ENCODE data around the gene GALK2.
"Not testable (repeated sequence)": the region's sequence is repeated elsewhere in the genome, so short reads cannot be mapped to it uniquely, and the experiment has no call there.

Gene GALK2

GRCh38 chr15:49242820-49243219 is 72.8 kb downstream of the GALK2 start:
- H3K4me1 ChIP-seq (ENCODE audit: control insufficient read depth, insufficient read depth, low read length, unreplicated experiment): peaks cover 15% of the 10 kb centered on the region
- no peaks in the 10 kb centered on the region for H3K27me3 ChIP-seq (ENCODE audit: insufficient read depth, low read length)
- no peaks in the 10 kb centered on the region for H3K79me2 ChIP-seq (ENCODE audit: control insufficient read depth, insufficient read depth, low read length, unreplicated experiment)
- peak overlapping the region; percentile 70 for H3K27ac ChIP-seq (ENCODE audit: low read depth, low read length)
- no peak overlapping the region for H2AFZ ChIP-seq (ENCODE audit: low read length, unreplicated experiment)
- no peak overlapping the region; the same call in 1 of the 2 replicates for H3K4me3 ChIP-seq (ENCODE audit: low read depth, low read length)
- peaks cover 36% of the 10 kb centered on the region for H3K36me3 ChIP-seq (ENCODE audit: insufficient read depth, low read length)

- peaks cover 50% of the 10 kb centered on the region for H3K36me3 ChIP-seq (ENCODE audit: insufficient read depth, low read length)
- no peak overlapping the region for H2AFZ ChIP-seq (ENCODE audit: low read length, unreplicated experiment)
- no peak overlapping the region for H3K27ac ChIP-seq (ENCODE audit: low read depth, low read length)
- H3K27me3 ChIP-seq (ENCODE audit: insufficient read depth, low read length): no peaks in the 10 kb centered on the region
- no peaks in the 10 kb centered on the region for H3K79me2 ChIP-seq (ENCODE audit: control insufficient read depth, insufficient read depth, low read length, unreplicated experiment)
- peaks cover 8% of the 10 kb centered on the region for H3K4me1 ChIP-seq (ENCODE audit: control insufficient read depth, insufficient read depth, low read length, unreplicated experiment)
- H3K4me3 ChIP-seq (ENCODE audit: low read depth, low read length): no peak overlapping the region
Measured at GRCh38 chr15:49247556-49248110, 77.6 kb downstream of the GALK2 start.

DNA sequence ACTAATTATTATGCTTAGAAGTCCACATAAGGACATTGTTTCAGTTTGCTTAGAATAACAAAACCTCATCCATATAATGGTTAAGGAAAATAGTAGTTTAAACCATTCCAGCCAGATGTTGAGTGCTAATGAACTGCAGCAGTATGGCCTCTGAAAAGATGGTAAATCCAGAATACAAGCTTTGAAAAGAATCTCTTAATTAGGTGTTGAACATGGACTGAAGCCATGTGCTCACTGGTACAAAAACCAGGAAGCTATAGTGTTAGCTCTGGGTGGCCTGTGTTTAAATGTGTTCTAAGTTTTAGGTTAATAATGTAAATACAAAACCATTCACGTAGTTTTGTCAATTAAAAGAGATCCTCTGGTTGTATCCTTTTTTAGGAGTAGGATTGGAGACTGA is 78.2 kb downstream of the GALK2 start:
- no peaks in the 10 kb centered on the region for H3K27me3 ChIP-seq (ENCODE audit: insufficient read depth, low read length)
- H2AFZ ChIP-seq (ENCODE audit: low read length, unreplicated experiment): no peak overlapping the region
- peaks cover 46% of the 10 kb centered on the region for H3K36me3 ChIP-seq (ENCODE audit: insufficient read depth, low read length)
- H3K27ac ChIP-seq (ENCODE audit: low read depth, low read length): no peak overlapping the region
- peaks cover 1% of the 10 kb centered on the region for H3K4me1 ChIP-seq (ENCODE audit: control insufficient read depth, insufficient read depth, low read length, unreplicated experiment)
- H3K4me3 ChIP-seq (ENCODE audit: low read depth, low read length): no peak overlapping the region
- H3K79me2 ChIP-seq (ENCODE audit: control insufficient read depth, insufficient read depth, low read length, unreplicated experiment): no peaks in the 10 kb centered on the region

DNA sequence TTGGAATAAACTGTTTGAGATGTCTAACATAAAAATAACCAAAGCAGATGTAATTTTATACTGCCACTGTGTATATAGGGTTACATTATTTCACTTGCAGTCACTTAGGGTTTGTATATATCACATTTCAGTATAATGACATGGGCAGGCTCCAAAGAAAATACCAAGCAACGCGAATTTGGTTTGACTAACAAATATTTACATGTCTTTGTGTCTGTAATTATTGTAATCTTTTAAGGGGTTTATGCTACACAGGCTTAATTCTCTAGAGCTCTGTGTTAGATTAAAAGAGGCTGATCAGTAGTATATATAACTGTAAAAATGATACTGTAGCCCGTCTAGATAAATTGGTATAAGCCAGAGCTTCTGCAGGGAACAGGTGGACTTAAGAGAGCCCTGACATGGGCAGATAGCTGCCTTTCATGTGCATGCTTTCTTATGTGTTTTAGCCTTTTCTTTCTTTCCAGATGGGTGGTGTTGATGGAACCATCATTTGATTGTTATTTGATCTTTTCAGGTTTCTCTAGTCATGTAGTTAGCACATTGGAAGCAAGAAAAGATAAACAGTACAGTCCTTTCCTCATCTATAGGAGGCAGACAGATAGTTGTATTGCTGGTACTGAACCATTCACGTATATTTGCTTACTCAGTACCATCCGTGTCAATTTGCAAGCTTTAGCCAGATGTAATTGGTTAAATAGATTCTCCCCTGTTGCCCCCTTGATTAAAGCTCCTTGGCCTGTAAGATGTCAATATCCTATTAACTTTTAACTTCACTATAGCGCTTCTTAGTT is 86.1 kb downstream of the GALK2 start:
- H2AFZ ChIP-seq (ENCODE audit: low read length, unreplicated experiment): no peak overlapping the region
- no peak overlapping the region for H3K27ac ChIP-seq (ENCODE audit: low read depth, low read length)
- no peaks in the 10 kb centered on the region for H3K27me3 ChIP-seq (ENCODE audit: insufficient read depth, low read length)
- H3K36me3 ChIP-seq (ENCODE audit: insufficient read depth, low read length): peaks cover 13% of the 10 kb centered on the region
- no peaks in the 10 kb centered on the region for H3K4me1 ChIP-seq (ENCODE audit: control insufficient read depth, insufficient read depth, low read length, unreplicated experiment)
- no peak overlapping the region for H3K4me3 ChIP-seq (ENCODE audit: low read depth, low read length)
- no peaks in the 10 kb centered on the region for H3K79me2 ChIP-seq (ENCODE audit: control insufficient read depth, insufficient read depth, low read length, unreplicated experiment)

DNA sequence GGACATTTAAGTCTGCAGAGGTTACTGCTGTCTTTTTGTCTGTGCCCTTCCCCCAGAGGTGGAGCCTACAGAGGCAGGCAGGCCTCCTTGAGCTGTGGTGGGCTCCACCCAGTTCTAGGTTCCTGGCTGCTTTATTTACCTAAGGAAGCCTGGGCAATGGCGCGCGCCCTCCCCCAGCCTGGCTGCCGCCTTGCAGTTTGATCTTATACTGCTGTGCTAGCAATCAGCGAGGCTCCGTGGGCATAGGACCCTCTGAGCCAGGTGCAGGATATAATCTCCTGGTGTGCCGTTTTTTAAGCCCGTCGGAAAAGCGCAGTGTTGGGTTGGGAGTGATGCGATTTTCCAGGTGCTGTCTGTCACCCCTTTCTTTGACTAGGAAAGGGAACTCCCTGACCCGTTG is 95.1 kb downstream of the GALK2 start:
- not testable (repeated sequence) for H3K4me3 ChIP-seq (ENCODE audit: low read depth, low read length); H2AFZ ChIP-seq (ENCODE audit: low read length, unreplicated experiment); H3K36me3 ChIP-seq (ENCODE audit: insufficient read depth, low read length); H3K4me1 ChIP-seq (ENCODE audit: control insufficient read depth, insufficient read depth, low read length, unreplicated experiment); H3K79me2 ChIP-seq (ENCODE audit: control insufficient read depth, insufficient read depth, low read length, unreplicated experiment); H3K27me3 ChIP-seq (ENCODE audit: insufficient read depth, low read length); H3K27ac ChIP-seq (ENCODE audit: low read depth, low read length)

- H3K79me2 ChIP-seq (ENCODE audit: control insufficient read depth, insufficient read depth, low read length, unreplicated experiment): no peaks in the 10 kb centered on the region
- H3K4me1 ChIP-seq (ENCODE audit: control insufficient read depth, insufficient read depth, low read length, unreplicated experiment): peaks cover 14% of the 10 kb centered on the region
- H3K27me3 ChIP-seq (ENCODE audit: insufficient read depth, low read length): no peaks in the 10 kb centered on the region
- H2AFZ ChIP-seq (ENCODE audit: low read length, unreplicated experiment): no peak overlapping the region
- H3K36me3 ChIP-seq (ENCODE audit: insufficient read depth, low read length): no peaks in the 10 kb centered on the region
- no peak overlapping the region for H3K4me3 ChIP-seq (ENCODE audit: low read depth, low read length)
- H3K27ac ChIP-seq (ENCODE audit: low read depth, low read length): no peak overlapping the region
Measured at GRCh38 chr15:49265911-49266310, 95.9 kb downstream of the GALK2 start.

- no peaks in the 10 kb centered on the region for H3K36me3 ChIP-seq (ENCODE audit: insufficient read depth, low read length)
- peak overlapping the region; percentile 60 for H3K4me3 ChIP-seq (ENCODE audit: low read depth, low read length)
- H3K27me3 ChIP-seq (ENCODE audit: insufficient read depth, low read length): no peaks in the 10 kb centered on the region
- peak overlapping the region; percentile 67 for H3K27ac ChIP-seq (ENCODE audit: low read depth, low read length)
- H3K79me2 ChIP-seq (ENCODE audit: control insufficient read depth, insufficient read depth, low read length, unreplicated experiment): no peaks in the 10 kb centered on the region
- H2AFZ ChIP-seq (ENCODE audit: low read length, unreplicated experiment): no peak overlapping the region
- H3K4me1 ChIP-seq (ENCODE audit: control insufficient read depth, insufficient read depth, low read length, unreplicated experiment): peaks cover 24% of the 10 kb centered on the region
Measured at GRCh38 chr15:49270541-49271421, 100.7 kb downstream of the GALK2 start.

DNA sequence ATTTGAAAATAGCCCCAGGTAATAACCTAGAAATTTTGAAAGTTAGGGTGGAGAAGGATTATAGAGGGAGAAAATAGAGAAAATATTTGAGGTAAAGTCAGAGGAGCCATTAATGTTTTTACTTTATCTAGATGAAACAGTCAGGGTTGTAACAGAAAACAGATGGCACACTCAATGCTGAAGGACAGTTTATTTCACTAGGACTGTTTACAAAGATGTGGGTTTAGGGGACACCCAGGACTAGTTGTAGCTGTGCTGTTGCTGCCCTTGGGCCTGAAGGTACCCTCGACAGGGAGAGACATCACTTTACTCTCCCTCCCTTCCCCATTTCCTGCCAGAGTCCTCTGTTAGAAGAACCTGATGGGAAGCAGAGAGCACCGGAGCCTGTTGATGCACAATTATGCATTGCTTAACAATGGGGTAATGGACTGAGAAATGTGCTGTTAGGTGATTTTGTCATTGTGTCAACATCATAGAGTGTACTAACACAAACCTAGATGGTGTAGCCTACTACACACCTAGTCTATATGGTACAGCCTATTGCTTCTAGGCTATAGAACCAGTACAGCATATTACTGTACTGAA is 103.8 kb downstream of the GALK2 start:
- Histone ChIP-seq H3K4me1 (ENCODE audit: control insufficient read depth, insufficient read depth, low read length, unreplicated experiment) (peaks cover 19% of the 10 kb centered on the region), H3K36me3 (ENCODE audit: insufficient read depth, low read length) (no peaks in the 10 kb centered on the region), H3K27me3 (ENCODE audit: insufficient read depth, low read length) (no peaks in the 10 kb centered on the region), H3K4me3 (ENCODE audit: low read depth, low read length) (no peak overlapping the region), H3K79me2 (ENCODE audit: control insufficient read depth, insufficient read depth, low read length, unreplicated experiment) (no peaks in the 10 kb centered on the region), H2AFZ (ENCODE audit: low read length, unreplicated experiment) (no peak overlapping the region), H3K27ac (ENCODE audit: low read depth, low read length) (no peak overlapping the region)

DNA sequence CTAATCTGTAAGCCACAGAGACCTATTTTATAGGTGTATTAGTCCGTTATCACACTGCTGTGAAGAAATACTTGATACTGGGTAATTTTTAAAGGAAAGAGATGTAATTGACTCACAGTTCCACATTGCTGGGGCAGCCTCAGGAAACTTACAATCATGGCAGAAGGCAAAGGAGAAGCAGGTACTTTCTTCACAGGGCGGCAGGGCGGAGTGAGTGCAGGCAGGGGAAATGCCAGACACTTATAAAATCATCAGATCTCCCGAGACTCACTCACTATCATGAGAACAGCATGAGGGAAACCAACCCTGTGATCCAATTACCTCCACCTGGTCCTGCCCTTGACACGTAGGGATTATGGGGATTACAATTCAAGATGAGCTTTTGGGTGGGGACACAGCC is 108.7 kb downstream of the GALK2 start:
- no peaks in the 10 kb centered on the region for H3K4me1 ChIP-seq (ENCODE audit: control insufficient read depth, insufficient read depth, low read length, unreplicated experiment)
- no peaks in the 10 kb centered on the region for H3K79me2 ChIP-seq (ENCODE audit: control insufficient read depth, insufficient read depth, low read length, unreplicated experiment)
- no peak overlapping the region for H2AFZ ChIP-seq (ENCODE audit: low read length, unreplicated experiment)
- peaks cover 23% of the 10 kb centered on the region for H3K36me3 ChIP-seq (ENCODE audit: insufficient read depth, low read length)
- H3K4me3 ChIP-seq (ENCODE audit: low read depth, low read length): no peak overlapping the region
- no peak overlapping the region for H3K27ac ChIP-seq (ENCODE audit: low read depth, low read length)
- no peaks in the 10 kb centered on the region for H3K27me3 ChIP-seq (ENCODE audit: insufficient read depth, low read length)

GRCh38 chr15:49279521-49280456 is 109.7 kb downstream of the GALK2 start:
- Histone ChIP-seq H3K27me3 (ENCODE audit: insufficient read depth, low read length) (no peaks in the 10 kb centered on the region), H3K36me3 (ENCODE audit: insufficient read depth, low read length) (peaks cover 29% of the 10 kb centered on the region), H2AFZ (ENCODE audit: low read length, unreplicated experiment) (no peak overlapping the region), H3K4me3 (ENCODE audit: low read depth, low read length) (no peak overlapping the region), H3K27ac (ENCODE audit: low read depth, low read length) (no peak overlapping the region), H3K79me2 (ENCODE audit: control insufficient read depth, insufficient read depth, low read length, unreplicated experiment) (no peaks in the 10 kb centered on the region), H3K4me1 (ENCODE audit: control insufficient read depth, insufficient read depth, low read length, unreplicated experiment) (no peaks in the 10 kb centered on the region)
